Astrocyte (in vitro differentiated cells and primary cell): ENCODE data around the gene TRMT61A.

ENCODE experiments used
- EZH2 ChIP-seq: IDR thresholded peaks from 2 replicates; pipeline ENCODE4 v1.6.1; 2012; ENCODE audit warnings: mild to moderate bottlenecking, low read length, inconsistent platforms; ENCODE audit not compliant: insufficient read depth
- TF ChIP-seq, protein P1 (sequence below): IDR thresholded peaks from 2 replicates; pipeline ENCODE4 v1.5.1; 2011; ENCODE audit warnings: low read depth, mild to moderate bottlenecking, inconsistent platforms, low read length, moderate library complexity; ENCODE audit not compliant: insufficient read depth

DNA sequence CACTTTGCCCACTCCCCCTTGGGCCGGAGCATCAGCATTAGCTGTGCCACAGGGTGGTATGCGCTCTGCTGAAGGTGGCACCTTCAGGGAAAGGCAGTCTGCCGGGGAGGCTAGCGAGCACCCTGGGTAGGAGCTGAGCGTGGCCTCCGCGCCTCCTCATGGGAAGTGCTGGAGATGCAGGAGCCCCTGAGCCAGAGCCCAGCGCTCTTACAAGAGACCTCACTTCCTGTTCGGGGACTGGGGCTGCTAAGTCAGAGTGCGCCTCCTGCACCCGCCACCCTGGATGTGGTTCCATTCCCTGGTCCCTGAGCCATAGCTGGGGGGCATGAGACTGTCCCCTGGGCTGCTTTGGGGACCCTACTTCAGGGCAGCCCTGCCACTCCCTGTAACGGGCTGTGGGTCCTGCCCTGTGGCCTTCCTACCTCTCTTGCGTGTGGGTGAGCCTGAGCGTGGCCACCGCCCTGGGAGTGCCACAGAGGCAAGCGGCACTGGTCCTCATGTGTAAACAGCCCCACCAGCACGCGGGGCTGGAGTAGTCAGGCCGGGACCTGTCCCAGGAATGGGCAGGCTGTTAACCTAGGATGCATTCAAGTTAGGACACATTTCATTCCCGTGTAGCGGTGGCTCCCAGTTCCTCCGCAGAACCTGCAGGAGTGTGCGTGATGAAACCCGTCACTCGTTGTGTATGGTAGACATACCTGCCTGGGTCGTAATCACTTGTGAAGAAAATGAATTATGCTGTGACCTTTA, 53.1 kb downstream of the TRMT61A start:
- TF ChIP-seq, protein P1, sequence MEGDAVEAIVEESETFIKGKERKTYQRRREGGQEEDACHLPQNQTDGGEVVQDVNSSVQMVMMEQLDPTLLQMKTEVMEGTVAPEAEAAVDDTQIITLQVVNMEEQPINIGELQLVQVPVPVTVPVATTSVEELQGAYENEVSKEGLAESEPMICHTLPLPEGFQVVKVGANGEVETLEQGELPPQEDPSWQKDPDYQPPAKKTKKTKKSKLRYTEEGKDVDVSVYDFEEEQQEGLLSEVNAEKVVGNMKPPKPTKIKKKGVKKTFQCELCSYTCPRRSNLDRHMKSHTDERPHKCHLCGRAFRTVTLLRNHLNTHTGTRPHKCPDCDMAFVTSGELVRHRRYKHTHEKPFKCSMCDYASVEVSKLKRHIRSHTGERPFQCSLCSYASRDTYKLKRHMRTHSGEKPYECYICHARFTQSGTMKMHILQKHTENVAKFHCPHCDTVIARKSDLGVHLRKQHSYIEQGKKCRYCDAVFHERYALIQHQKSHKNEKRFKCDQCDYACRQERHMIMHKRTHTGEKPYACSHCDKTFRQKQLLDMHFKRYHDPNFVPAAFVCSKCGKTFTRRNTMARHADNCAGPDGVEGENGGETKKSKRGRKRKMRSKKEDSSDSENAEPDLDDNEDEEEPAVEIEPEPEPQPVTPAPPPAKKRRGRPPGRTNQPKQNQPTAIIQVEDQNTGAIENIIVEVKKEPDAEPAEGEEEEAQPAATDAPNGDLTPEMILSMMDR, result no peak
- no peak for TF ChIP-seq EZH2
